ENCODE data around the gene GRID2.

DNA sequence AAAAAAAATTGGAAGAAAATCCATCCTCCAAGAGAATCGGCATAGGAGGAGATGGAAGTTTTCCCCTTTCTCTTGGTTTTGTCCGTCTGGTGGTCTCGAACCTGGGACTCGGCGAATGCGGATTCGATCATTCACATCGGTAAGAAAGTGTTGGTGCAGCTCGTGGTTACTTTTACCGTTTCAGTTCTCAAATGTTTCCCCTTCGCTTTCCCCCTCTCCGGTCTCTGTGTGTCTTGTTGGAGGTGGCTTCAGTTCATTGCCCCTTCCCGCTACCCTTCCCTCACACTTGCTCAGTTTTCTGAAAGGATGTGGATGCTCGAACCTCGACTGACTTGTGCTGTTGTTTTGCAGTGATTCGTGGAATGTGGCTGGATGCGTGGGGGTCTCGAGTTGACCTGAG is 840 bp downstream of the GRID2 start:
- TF ChIP-seq POLR2A (IDR thresholded peaks at IDR 0.05): no peak
- TF ChIP-seq, protein P1, sequence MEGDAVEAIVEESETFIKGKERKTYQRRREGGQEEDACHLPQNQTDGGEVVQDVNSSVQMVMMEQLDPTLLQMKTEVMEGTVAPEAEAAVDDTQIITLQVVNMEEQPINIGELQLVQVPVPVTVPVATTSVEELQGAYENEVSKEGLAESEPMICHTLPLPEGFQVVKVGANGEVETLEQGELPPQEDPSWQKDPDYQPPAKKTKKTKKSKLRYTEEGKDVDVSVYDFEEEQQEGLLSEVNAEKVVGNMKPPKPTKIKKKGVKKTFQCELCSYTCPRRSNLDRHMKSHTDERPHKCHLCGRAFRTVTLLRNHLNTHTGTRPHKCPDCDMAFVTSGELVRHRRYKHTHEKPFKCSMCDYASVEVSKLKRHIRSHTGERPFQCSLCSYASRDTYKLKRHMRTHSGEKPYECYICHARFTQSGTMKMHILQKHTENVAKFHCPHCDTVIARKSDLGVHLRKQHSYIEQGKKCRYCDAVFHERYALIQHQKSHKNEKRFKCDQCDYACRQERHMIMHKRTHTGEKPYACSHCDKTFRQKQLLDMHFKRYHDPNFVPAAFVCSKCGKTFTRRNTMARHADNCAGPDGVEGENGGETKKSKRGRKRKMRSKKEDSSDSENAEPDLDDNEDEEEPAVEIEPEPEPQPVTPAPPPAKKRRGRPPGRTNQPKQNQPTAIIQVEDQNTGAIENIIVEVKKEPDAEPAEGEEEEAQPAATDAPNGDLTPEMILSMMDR (IDR thresholded peaks at IDR 0.05): no peak
